Cardiac fibroblast (primary cell): ENCODE results near the gene CALM3.
A peak's percentile ranks its signal among the peaks of the same experiment; 100 is the strongest.
"Not testable (repeated sequence)": the region's sequence is repeated elsewhere in the genome, so short reads cannot be mapped to it uniquely, and the experiment has no call there.

Experiments
- DNase-seq, 2 donors: peaks; one replicate each; pipeline versions ENCODE4 v3.0.0 to v3.0.0-alpha.2; 2010; ENCODE audit warnings: low read depth in 2 of 2
- H3K4me3 ChIP-seq, 2 donors: replicated peaks in 1 of 2; 1 replicate in 1 of 2; 2 replicates in 1 of 2; pipeline ENCODE4 v1.5.1; 2011; ENCODE audit warnings: low read depth in 2 of 2, low read length in 2 of 2, mild to moderate bottlenecking in 2 of 2, moderate library complexity in 1 of 2
- TF ChIP-seq, protein P1 (sequence below): IDR thresholded peaks from one replicate; pipeline ENCODE4 v1.5.1; 2011; ENCODE audit warnings: low read depth, mild to moderate bottlenecking, low read length, inconsistent platforms

Gene CALM3

DNA sequence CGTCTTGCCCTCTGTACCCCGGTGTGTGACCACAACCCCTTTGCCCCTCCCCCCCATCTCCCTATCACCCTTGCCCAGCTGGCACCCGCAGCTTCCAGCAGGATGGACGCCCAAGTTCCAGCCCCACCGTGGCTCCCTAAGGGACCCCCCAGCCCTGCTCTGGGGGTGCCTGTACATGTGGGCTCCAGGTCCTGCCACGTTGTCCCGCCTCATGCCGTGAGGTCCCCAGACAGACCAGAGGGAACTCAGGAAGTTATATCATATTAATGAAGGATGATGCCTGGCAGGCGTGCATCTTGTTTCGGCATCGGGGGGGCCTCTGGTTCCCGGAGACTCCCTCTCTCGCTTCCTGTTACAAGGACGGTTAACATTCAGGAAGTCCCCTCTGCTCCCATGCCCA lies 25.3 kb downstream of the CALM3 start:
- TF ChIP-seq, protein P1, sequence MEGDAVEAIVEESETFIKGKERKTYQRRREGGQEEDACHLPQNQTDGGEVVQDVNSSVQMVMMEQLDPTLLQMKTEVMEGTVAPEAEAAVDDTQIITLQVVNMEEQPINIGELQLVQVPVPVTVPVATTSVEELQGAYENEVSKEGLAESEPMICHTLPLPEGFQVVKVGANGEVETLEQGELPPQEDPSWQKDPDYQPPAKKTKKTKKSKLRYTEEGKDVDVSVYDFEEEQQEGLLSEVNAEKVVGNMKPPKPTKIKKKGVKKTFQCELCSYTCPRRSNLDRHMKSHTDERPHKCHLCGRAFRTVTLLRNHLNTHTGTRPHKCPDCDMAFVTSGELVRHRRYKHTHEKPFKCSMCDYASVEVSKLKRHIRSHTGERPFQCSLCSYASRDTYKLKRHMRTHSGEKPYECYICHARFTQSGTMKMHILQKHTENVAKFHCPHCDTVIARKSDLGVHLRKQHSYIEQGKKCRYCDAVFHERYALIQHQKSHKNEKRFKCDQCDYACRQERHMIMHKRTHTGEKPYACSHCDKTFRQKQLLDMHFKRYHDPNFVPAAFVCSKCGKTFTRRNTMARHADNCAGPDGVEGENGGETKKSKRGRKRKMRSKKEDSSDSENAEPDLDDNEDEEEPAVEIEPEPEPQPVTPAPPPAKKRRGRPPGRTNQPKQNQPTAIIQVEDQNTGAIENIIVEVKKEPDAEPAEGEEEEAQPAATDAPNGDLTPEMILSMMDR = no peak
- DNase-seq = no peak

GRCh38 chr19:46628970-46629369 lies 27.8 kb downstream of the CALM3 start:
- DNase-seq, H3K4me3 ChIP-seq: not testable (repeated sequence)

More for the DNA sequence above, 25.3 kb downstream of the CALM3 start:
- H3K4me3 ChIP-seq = no peak overlapping the region

GRCh38 chr19:46629546-46630025 lies 28.5 kb downstream of the CALM3 start:
- TF ChIP-seq, protein P1 = no peak
- DNase-seq = peak in 1 of 2 donors; percentile 86
- H3K4me3 ChIP-seq = no peak overlapping the region

DNA sequence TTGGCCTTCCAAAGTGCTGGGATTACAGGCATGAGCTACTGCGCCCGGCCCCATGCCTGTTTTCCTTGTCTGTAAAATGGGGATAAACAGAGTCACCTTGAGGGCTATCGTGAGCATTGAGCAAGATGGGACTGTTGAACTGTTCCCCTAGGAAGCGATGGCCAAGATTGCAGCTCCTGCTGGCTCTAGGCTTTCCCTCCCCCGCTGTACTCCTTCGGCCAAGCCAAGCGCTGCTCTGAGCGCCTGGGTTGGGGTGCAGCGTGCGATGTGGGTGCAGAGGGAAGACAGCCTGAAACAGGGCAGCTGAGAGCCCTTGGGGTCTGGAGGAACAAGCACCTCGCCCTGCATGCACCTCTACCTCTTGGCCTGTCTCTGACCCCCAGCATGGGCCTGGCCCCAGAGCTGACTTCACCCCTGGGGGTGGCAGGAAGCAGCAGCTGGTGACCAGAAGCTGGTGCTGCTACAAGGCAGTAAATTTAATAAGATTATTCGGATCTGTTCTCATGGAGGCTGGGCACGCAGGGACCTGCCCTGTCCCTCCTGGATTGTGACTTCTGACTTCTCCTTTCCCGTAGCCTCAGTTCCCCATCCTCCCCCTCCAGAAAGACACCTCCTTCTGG lies 29.6 kb downstream of the CALM3 start:
- TF ChIP-seq, protein P1 = no peak
- H3K4me3 ChIP-seq = no peak overlapping the region
- DNase-seq = no peak

DNA sequence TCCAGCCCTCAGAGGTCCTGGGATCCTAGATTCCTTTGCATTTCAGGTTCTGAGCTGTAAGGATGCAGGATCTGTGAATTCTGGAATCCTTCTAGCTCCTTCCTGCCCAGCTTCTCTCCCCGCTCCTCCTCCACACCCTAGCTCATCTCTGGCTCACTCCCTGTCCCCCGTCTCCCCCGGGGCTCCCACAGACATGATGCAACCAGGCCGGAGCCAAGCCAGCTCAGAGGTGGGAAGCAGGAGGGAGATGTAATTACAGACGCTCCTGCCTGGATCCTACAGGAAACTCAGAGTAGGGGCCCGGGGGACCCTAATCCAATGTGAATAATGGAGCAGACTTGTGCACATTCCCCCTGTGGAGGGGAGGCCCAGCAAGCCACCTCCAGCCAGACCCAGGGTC lies 30.4 kb downstream of the CALM3 start:
- DNase-seq = peak; percentile 55 to 65
- TF ChIP-seq, protein P1 = no peak
- no peak overlapping the region for H3K4me3 ChIP-seq

DNA sequence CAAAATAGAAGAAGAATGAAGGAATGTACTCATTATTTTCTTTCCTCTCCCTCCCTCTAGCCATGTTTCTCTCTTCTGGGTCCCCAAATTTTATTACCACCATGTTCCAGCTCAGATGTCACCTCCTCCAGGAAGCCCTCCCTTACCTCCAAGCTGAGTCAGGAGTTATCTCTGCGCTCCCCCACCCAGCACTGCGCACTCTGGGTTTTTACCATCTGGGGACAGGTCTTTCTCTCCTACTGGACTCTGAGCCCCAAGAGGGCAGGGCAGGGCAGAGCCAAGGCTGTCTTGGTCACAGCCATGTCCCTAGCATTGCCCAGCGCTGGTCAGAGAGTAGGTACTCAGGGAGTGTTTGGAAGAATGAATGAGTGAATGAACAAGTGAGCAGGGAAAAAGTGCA lies 32.0 kb downstream of the CALM3 start:
- no peak for DNase-seq
- no peak overlapping the region for H3K4me3 ChIP-seq
- TF ChIP-seq, protein P1 = no peak

DNA sequence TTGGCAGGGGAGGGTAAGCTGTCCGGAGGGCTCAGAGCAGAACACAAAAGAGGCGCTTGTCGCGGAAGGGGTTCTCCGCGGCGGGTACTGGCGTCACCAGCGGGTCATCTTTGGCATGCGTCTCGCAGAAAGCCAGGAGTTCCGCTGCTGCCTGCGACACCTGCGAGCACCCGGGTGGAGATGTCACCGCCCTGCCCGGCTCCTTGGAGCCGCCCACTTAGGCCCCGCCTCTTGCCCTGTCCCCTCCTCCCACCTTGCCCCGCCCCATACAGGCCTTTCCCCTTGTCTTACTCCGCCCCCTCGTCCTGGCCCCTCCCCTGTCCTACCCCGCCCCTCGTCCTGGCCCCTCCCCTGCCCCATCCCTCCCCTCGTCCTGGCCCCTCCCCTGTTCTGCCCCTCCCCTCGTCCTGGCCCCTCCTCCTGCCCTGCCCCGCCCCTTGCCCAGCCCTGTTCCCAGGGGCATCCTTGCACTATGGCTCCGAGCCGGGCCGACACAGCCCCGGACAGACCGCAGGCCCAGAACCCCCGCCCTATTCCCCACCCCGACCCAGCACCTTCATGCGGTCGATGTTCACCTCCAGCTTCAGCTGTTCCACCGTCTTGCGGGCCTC lies 33.0 kb downstream of the CALM3 start:
- DNase-seq = peak; percentile 80 to 86
- TF ChIP-seq, protein P1 = no peak
- peak overlapping the region; percentile 23 to 36 for H3K4me3 ChIP-seq
